Measurements from ENCODE around the gene PTK7.
A peak's percentile ranks its signal among the peaks of the same experiment; 100 is the strongest.
"Not testable (repeated sequence)": the region's sequence is repeated elsewhere in the genome, so short reads cannot be mapped to it uniquely, and the experiment has no call there.

The PTK7 gene

DNA sequence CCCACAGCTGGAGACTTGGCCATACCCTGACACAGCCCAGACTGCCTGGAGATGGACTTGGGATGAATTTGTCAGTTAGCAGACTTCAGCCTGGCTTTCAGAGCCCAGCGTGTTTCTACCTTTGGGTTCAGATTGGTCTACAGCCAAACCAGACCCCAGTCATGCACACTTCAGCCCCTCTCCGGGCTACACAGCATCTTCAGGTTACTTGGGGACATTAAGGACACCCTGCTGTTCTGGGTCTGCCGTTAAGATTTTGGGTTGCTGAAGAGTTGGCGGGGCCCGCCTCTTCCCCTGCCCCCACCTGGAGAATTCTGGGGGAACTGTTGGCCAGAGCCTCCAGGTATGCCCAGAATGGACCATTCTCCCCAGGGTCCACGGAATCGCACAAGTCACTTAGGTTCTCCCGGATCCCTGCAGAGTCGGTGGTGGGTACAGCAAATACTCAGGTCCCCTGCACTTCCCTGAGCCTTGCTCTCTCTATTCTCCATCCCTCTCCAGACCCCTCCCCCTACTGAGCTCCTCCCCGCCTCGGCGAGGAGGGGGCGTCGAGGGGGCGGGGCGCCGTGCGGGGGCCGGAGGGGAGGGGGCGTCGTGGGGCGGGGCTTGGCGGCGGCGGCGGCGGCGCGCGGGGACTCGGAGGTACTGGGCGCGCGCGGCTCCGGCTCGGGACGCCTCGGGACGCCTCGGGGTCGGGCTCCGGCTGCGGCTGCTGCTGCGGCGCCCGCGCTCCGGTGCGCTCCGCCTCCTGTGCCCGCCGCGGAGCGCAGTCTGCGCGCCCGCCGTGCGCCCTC lies at the start of gene PTK7:
Gene PTK7, plus strand, starts transcription at position 645 of the 794 bp plus-strand sequence. CDS start 175 bp downstream, outside the sequence.
- peak; percentile 46 for DNase-seq

DNA sequence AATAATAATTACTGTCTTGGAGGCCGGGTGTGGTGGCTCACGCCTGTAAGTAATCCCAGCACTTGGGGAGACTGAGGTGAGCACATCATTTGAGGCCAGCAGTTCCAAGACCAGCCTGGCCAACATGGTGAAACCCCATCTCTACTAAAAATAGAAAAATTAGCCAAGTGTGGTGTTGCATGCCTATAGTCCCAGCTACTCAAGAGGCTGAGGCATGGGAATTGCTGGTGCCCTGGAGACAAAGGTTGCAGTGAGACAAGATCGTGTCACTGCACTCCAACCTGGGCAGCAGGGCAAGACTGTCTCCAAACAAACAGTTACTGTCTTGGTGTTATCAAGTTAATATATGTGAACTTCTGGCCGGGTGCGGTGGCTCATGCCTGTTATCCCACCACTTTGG lies 49.7 kb upstream of the PTK7 start:
- DNase-seq = no peak

DNA sequence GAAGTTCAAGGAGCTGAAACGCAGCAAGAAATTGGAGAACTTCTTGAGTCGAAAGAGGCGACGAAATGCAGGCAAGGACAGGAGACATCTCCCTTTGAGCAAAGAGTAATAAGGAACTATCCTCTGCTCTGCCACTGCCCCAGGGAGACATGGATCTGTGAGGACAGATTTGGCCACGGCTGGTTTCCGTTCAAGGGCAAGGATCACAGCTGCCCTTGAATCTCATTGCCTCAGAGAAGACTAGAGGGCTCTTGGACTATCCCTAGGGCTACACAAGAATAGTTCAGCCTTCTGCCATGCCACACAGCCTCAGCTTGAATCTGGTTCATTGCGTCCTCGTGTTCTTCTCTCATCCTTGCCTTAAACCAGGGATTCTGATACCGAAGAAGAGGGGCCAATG lies 47.0 kb upstream of the PTK7 start:
- no peak for DNase-seq

DNA sequence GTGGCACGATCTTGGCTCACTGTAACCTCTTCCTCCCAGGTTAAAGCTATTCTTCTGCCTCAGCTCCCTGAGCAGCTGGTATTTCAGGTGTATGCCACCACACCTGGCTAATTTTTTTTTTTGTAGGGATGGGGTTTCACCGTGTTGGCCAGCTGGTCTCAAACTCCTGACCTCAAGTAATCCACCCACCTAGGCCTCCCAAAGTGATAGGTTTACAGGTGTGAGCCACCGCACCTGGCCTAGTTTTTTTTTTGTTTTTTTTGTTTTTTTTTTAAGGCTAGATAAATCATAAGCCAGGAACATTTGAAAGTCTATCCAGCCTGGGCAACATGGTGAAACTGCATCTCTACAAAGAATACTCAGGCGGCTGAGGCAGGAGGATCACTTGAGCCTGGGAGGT lies 43.8 kb upstream of the PTK7 start:
- no peak for DNase-seq

DNA sequence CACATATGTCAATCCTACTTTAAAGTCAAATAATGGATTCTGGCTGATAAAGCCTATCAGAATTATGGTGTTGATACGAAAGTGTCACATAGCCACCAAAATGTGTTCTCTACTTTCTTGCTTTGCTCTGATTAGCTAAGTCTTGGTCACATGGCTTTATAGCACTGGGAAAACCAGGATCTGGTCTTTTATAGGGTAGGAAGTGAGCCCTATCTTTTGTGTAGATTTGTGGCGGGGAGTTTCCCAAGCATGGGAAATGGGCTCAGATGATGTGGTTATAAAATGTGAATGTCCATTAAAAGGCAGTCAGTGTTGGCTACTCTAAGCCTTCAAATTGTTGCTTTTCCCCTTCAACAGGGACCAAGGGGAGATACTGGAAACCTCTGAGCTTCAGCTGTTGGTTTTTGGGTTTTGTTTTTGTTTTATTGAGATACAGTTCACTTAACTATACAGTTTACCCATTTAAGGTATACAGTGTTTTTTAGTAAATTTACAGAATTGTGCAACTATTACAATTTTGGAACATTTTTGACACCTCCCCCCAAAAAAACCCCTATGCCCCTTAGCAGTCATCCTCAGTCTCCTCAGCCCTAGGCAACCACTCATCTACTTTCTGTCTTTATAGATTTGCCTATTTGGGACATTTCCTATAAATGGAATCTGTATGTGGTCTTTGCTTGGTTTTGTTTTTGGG lies 42.5 kb upstream of the PTK7 start:
- DNase-seq = no peak

DNA sequence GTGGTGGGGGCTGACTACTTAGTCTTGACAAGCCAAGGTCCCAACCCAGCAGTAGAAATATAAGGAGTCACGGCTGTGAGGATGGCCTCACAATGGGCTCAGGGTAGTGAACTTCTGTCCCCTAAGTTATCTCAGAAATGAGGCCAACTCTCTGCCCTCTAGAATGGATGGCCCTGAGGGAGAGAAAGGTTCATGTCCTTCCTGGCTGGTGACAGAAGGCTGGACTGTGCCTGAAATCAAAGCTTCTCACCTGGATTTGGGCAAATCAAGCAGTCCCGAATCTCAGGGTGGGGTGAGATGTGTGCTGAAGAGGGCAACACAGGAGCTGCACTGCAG lies 42.0 kb upstream of the PTK7 start:
- DNase-seq = no peak

DNA sequence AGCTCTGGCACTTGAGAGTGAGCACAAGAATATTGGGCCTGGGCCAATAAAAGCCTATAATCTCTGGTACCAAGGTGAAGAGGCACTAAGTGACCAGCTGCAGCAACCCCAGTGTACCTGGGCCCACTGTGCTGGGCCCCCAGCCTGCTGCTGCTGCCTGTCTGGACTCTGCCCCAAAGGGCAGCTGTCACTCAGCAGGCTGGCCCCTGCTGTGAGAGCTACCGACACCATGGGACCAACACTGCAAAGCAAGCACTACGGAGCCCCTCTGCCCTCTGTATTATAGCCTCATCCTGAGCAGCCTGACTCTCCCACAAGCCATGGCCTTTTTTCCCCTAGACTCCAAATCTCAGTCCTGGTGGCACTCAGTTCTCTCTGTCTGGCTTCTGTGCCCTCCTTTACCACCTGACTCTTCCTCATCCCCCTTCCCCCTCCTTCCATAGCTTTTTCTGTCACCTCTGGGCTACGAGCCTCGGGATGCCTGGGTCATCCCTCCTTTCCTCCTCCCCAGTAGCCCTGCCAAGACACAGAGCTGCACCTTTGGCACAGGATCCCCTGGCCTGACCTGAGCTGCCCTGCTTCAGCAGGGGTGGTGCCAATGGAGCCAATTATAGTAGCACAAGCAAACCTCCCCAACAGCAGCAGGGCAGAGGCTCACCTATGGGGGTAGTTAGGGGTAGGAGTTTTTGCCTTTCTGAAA lies 40.5 kb upstream of the PTK7 start:
- no peak for DNase-seq

DNA sequence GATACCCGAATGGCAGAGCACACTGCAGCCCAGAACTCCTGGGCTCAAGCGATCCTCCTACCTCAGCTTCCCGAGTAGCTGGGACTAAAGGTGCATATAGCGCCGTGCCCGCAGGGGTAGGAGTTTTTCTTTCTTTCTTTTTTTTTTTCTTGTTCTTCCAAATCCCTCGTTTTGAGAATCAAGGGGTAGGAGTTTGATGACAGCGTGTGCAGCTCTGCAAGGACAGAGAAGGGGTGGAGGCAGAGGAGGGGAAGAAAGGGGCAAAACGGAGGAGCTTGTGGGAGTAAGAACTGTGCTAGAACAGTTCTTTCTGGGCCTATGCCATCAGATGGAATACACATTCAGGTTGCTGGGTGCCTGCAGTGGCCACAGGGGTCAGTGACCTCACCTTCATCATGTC lies 39.4 kb upstream of the PTK7 start:
- DNase-seq = no peak

DNA sequence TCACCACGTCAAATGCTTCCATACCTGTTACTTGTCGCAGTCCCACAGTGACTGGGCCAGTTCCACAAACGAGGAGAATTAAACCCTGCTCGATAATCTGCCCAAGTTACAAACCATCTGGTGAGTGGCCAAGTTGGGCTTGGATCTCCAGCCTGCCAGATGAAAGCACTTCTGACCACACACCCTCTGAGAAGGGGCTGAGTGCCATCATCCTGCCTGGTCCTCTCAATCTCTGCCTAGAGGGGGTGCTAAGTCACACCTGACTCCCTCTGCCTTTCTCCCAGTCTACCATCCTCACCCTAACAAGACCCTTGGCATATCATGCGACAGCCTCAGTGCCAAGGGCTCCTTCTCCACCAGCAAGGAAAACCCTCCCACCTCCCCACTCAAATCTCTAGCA lies 38.9 kb upstream of the PTK7 start:
- no peak for DNase-seq

DNA sequence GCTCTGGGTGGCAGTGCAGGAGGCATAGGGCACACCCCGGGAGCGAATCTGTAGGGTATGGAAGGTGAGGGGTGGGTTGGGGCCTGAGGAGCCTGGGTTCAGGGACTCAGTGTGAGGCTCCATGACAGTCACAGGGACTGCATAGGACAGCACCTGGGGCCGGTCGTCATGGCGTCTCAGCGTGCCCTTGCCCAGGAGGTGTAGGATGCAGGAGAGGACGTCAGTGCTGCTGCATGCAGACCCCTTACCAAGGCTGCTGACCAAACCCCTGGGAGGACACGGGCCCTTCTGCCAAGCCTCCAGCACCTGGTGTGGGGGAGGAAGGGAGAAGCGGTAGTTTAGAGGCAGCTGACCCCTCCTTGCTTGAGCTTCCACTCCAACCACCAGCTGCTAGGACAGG lies 38.4 kb upstream of the PTK7 start:
- DNase-seq = no peak

DNA sequence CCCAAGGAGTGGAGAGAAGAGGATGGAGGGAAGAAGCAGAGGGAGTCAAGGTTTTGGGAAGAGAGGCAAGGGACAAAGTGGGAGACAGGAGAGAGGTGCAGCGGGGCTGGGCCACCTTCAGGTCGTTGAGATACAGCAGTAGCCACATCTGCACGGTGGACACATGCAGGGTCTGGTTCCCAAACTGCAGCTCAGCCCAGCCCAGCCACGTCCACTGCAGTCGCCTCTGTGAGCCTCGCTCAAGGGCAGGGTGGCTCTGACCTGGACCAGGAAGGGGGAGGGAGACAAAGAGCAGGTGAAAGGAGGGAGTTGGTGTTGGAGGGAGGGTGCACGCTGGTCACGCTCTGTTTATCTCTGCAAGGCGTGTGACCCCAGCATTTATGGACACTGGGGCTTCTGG lies 37.4 kb upstream of the PTK7 start:
- DNase-seq = no peak

DNA sequence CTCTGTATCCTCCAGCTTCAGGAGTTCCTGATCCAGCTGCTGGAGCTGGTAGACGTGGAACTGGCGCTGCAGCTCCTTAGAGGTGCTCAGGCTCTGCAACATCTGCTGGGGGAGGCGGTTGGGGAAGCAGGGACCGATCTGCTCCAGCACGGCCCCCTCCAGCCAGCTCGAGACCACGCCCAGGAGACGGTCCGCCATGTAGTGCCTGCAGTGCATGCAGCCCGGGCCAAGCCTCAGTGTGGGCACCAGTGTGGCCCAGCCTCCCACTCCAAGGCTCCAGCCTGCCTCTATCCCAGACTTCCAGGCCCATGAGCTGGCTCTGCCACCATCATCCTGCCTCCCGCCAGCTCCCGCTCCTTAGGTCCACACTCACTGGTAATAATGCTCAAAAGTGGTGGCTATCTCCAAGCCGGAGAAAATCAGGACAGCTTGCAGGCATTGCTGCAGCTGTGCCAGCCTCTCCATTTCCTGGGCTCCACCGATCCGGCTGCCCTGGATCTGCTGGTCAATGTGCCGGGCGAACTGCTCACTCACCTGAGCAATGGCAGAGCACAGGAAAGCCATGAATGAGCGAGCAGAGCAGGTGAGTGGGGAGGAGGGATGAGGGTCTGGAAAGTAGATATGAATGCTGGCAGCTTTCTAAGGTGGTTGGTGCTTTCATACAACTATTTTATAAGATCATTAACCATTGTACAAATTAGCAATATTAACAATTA lies 35.4 kb upstream of the PTK7 start:
- DNase-seq = no peak

DNA sequence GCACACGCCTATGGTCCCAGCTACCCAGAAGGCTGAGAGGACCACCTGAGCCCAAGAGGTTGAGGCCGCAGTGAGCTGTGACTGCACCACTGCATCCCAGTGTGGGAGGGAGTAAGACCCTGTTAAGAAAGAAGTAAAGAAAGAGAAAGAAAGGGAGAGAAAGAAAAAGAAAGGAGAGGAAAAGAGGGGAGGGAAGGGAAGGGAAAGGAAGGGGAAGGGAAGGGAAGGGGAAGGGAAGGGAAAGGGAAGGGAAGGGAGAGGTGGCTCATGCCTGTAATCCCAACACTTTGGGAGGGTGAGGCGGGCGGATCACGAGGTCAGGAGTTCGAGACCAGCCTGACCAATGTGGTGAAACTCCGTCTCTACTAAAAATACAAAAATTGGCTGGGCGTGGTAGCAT lies 34.6 kb upstream of the PTK7 start:
- DNase-seq = not testable (repeated sequence)

DNA sequence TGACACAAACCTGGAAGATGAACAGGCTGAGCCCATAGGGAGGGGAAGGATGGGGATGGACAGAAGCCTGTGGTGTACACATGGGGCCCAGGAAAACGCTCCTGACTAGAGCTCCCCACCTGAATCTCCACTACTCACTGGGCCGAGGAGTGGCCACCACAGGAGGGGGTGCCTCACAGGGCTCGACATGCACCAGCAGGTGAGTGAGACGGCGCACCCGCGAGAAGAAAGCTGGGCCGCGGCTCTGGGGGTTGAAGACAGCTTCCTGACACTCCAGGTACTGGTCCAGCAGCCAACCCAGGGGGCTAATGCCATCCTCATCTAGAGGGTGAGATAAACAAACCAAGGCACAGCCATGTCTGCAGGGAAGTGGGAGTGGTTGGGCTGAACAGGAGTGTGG lies 32.8 kb upstream of the PTK7 start:
- DNase-seq = no peak

DNA sequence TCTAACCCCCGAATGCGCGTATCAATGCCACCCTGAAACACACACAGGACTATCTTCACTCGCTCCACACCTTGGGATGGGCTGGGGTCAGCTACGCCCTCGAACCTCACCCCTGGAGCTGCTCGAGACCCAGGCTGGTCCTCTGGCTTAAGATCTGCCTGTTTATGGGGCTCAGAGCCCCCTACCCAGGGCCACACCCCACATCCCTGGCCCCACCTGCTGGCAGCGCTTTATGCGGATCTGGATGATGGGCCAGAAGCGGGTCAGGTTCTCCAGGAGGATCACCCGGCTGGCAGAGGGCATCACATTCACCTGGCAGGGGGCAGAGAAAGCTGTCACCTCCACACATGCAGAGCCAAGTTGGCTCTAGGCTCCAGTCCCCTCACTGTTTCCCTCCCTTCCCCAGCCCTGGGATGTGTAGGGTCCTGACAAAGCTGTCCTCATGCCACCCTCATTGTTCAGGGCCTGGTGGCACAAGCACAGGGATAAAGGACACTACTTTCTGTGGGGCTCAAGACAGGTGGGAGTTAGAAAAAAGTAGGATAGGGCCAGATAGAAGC lies 30.7 kb upstream of the PTK7 start:
- DNase-seq = no peak

DNA sequence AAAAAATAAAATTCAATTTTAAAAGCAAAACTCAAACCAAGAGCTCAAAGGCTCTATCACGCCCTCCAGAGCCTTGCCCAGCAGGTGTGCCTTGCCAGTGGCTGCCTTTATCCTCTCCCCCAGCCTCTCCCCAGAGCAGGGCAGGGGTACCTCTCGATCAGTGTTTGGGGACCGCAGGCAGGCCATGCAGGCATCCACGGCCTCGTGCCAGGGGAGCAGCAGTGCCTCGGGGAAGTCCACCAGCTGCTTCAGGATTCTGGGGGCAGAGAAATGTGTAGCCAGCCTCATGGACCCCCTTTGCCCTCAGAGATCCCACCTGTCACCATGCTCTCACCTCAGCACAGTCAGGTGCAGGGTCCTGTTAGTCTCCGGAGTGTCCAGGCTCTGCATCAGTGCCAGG lies 28.1 kb upstream of the PTK7 start:
- DNase-seq = no peak

DNA sequence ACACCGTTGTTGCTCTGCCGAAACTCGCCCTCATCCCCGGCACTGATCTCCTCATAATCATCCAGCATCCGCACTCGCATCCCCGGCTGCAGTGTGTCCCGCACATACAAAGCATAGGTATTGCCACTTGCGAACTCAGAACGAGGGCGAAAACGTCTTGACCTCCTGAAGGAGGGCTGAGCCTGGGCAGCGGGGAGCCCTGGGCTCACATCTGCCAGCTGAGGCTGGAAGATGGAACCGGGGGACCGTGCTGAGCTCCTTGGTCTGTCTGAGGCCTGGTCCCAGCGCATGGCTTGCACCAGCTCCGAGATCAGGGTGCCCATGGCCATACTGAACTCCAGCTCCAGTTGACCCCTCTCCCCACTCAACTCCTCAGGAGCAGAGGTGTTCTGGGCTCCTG lies 25.1 kb upstream of the PTK7 start:
- DNase-seq = no peak

DNA sequence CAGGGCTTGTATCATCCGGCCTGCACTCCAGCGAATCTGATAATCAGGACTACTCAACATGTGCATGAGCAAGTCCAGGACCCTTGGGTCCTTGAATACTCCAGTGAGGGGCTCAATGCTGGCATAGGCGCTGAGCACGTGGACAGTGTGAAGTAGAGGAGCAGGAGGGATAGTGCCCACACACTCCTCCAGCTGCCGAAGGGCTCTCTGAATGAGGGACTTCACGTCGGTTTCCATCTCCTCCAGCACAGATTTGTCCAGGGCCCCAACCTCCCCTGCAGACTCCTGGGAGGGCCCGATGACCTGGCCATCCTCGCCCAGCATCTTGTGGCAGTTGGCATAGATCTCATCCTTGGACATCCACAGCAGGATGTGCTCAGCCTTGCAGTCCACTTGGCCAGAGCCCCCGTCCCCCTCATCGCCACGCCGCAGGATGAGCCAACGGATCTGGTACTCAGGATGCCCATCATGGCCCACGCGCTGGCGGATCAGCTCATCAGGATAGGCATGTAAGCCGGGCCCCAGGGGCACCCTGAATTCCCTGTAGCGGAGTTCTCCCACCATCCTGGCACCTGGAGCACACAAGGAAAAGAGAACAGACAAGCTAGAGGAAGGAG lies 23.8 kb upstream of the PTK7 start:
- no peak for DNase-seq

DNA sequence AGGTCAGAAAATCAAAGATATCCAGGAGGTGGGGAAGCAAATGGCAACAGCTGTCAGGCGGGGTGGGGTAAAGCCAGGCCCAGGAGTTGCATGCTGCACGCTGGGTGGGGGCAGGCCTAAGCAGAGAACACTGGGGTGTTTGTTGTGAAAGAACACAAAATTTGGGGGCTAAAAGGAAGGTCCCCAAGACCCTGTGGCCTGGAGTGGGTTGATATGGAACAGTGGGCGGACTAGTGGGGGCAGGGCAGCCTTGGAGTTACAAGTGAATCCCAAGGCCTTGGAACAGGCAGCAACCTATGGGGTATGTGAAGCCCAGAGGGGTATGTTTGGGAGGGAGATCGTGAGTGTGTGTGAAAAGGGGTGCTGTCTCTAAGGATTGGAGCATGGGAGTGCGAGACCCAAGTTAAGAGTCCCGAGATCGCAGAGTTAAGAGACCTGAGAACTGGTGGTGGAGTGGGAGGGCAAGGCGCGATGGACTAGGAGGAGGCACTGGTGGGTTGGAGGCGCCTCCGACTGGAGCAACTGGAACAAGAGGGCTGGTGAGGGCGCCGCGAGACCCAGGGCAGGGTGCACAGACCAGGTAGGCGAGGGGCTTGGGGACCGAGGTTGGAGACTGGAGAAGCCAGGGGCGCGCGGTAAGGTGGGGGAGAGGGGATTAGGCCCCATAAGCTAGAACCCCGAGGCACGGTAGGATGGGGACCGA lies 23.1 kb upstream of the PTK7 start:
- peak; percentile 66 for DNase-seq

DNA sequence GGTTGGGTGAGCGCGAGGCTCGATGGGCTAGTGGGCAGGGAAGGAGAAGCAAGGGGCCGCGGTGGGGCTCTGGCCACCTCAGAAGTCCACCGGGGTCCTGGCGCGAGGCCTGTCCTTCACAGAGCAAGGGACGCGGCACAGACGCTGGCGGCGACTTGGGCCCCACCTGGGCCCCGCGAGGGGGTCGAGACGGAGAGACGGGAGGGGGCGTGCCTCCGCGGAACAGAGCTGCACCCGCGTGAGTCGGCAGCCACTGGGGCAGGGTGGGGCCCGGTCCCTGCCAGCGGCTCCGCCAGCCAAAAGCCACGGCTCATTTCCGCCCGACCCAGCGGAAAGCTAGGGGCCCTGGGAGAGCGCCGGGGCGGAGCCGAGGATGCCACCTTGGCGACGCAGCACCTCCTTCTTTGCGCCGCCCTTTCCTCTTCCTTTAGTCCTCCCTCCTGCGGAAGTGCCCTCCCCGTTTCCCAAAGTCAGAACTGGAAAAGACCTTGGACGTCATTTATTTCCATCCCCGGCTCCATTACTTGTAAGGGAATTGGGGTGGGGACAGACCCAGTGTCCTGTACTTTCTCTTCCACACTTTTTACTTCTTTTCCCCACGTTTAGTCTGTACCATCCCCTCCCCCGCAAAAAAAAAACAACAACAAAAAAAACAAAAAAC lies 22.4 kb upstream of the PTK7 start, which contains the start of gene CUL7:
Gene CUL7, minus strand, starts transcription at position 307 of the 661 bp plus-strand sequence. CDS start 1,063 bp downstream, outside the sequence.
- DNase-seq = peak; percentile 98
